ENCODE results near the gene SMARCA4.

The SMARCA4 gene

GRCh38 chr19:11108746-11109145 is 147.9 kb downstream of the SMARCA4 start:
- no peak for DNase-seq

- DNase-seq: no peak
Observed at GRCh38 chr19:11111117-11111770, 150.4 kb downstream of the SMARCA4 start.

GRCh38 chr19:11111771-11112144 is 150.9 kb downstream of the SMARCA4 start:
- DNase-seq: no peak

Data from activated CD4-positive, alpha-beta T cell treated with anti-CD3 and anti-CD28 coated beads for 48 hours (primary cell).